Vagina (tissue), 2 donors: ENCODE results near the gene EFHC1.
A peak's percentile ranks its signal among the peaks of the same experiment; 100 is the strongest.

Source experiments
- POLR2A ChIP-seq, 2 donors: fragments of 450-650 bp; IDR thresholded peaks; one replicate each; pipeline ENCODE4 v1.6.1; 2017; ENCODE audit warnings: antibody characterized with exemption in 2 of 2, mild to moderate bottlenecking in 2 of 2, moderate library complexity in 2 of 2
- POLR2AphosphoS5 ChIP-seq, 2 donors: sonication (generic); formaldehyde crosslinking; IDR thresholded peaks; one replicate each; pipeline ENCODE4 v1.9.0; 2017; ENCODE audit warnings: antibody characterized with exemption in 2 of 2, mild to moderate bottlenecking in 2 of 2, low read depth in 1 of 2; ENCODE audit not compliant: insufficient read depth in 1 of 2
- TF ChIP-seq, protein P1 (sequence below), 3 experiments: fragments of 450-650 bp in 2 of 3; fragments of 200-600 bp in 1 of 3; sonication (generic) in 1 of 3; IDR thresholded peaks; one replicate each; pipeline ENCODE4 v1.5.1; 2017 to 2019; ENCODE audit warnings: antibody characterized with exemption in 3 of 3, mild to moderate bottlenecking in 2 of 3, moderate library complexity in 2 of 3

DNA sequence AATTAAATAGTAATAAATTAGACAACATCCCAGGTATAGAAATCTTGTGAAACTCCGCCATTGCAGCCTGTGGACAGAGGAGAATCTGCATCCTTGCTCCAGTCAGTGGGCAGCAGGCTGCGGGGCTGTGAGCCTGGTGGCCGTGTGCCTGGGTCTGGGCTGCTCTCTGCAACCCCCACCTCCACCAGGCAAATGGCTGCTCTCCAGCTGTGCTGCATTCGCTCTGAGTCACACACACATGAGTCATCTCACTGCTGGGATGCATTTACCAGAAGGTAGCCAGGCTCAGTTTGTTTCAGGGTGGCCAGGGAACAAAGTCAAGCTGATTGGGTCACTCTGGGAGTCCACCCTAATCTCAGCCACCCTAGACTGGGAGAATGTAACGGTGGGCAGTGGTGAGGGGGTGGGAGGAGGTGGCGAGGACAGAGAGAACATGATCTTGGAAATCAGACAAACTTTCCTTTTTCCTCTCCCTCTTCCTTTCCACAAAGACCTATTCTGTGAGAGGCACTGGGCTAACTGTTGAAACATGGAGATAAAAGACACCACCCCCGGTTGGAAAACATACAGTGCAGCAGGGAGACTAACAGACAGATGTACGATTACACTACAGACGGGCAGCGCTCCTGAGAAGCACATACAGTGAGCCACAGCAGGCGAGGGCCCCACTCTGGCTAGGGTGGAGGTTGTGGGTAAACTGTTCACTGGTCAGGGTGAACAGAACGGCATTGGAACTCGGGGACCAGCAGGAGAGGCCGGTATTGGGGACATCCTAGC is 97.5 kb downstream of the EFHC1 start:
- TF ChIP-seq, protein P1, sequence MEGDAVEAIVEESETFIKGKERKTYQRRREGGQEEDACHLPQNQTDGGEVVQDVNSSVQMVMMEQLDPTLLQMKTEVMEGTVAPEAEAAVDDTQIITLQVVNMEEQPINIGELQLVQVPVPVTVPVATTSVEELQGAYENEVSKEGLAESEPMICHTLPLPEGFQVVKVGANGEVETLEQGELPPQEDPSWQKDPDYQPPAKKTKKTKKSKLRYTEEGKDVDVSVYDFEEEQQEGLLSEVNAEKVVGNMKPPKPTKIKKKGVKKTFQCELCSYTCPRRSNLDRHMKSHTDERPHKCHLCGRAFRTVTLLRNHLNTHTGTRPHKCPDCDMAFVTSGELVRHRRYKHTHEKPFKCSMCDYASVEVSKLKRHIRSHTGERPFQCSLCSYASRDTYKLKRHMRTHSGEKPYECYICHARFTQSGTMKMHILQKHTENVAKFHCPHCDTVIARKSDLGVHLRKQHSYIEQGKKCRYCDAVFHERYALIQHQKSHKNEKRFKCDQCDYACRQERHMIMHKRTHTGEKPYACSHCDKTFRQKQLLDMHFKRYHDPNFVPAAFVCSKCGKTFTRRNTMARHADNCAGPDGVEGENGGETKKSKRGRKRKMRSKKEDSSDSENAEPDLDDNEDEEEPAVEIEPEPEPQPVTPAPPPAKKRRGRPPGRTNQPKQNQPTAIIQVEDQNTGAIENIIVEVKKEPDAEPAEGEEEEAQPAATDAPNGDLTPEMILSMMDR (IDR thresholded peaks at IDR 0.05): no peak
- TF ChIP-seq POLR2A (IDR thresholded peaks at IDR 0.05): peak in 1 of 2 donors; percentile 44
- TF ChIP-seq POLR2AphosphoS5 (IDR thresholded peaks at IDR 0.05; ENCODE audit: insufficient read depth in 1 of 2, low read depth in 1 of 2): peak; percentile 82 to 84
